HG02973 (cell line): ENCODE measurements around the gene ZMYND10.

Source experiments
- ATAC-seq: cut with Tn5 transposase; IDR thresholded peaks from one replicate; pipeline ENCODE4 v1.9.1; 2021; ENCODE audit warnings: moderate library complexity; ENCODE audit not compliant: unreplicated experiment

Gene ZMYND10

DNA sequence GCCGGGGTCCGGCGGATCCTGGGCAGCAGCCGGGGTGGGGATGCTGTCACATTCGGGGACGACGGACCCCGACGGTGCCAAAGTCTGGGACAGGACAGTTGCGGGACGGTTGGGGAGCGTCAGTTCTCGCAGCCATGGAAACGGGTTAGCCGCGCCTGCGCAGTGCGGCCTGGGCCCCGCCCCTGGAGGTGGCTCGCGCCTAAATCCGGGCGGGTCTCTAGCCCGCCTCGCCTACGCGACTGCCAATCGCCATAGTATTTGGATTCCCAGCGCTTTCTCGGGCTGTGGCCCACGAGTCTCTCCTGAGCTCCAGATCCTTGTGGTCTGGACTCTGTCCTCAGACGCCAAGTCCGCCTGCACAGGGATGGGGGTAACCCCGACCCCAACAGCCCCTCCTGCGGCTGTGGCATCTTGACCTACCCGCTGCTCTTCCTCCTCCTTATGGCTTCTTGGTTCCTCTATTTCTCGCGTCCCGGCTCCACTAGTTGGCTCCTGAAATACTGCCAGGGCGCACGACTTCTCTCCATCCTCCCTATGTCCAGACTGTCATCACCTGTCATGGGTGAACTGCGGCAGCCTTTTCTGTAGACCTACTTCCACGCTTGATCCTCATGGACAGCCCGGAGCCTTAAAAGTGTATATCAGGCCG, at the start of gene ZMYND10:
Gene ZMYND10, minus strand, starts transcription at position 147 of the 649 bp plus-strand sequence. CDS start 153 bp downstream, outside the sequence.
- ATAC-seq: no peak

DNA sequence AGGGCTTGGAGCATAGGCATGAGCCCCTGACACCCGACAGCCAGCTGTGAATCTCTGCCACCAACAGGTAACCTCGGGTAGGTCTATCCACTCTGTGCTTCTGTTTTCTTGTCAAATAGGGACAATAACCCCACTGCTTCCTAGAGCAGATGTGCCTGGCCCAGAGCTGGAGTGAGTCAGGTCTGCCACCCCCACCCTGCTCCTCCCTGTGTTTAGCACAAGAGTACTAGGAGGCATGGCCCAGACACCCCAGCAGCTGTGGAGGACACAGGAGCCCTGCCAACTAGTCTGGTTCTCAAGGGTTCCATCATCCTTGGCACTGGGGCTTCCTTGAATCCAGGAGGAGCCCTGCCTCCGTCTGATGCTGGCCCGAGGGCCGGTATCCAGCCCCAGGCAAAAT, 47.5 kb upstream of the ZMYND10 start:
- ATAC-seq: no peak

DNA sequence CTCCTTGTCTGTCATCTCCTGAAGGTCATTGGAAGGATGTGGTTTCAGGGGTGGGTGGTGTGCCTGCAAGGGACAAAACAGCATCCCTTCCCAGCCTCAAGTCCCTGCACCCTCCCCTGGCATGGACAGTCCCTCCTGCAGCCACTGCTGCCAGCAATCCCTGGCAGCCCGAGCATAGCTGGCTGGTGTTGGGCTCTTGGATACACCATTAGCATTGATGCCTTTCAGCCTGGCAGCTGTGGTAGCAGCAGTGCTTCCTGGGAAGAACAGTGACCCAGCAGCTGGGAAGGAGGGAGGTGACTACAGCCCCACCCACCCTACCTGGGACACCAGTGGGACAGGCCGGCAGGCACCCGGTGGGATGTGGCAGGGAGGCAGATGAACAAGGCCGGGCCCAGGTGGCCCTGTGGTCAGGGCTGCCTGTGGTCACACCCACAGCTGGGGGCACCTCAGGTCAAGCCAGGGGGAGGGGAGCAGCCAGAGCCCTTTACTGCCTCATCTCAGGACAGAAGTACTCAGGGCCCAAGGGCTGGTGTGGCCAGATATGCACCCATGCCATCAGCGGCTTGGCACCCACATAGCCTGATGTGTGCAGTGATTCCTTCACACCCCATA, 46.7 kb upstream of the ZMYND10 start:
- ATAC-seq: no peak

DNA sequence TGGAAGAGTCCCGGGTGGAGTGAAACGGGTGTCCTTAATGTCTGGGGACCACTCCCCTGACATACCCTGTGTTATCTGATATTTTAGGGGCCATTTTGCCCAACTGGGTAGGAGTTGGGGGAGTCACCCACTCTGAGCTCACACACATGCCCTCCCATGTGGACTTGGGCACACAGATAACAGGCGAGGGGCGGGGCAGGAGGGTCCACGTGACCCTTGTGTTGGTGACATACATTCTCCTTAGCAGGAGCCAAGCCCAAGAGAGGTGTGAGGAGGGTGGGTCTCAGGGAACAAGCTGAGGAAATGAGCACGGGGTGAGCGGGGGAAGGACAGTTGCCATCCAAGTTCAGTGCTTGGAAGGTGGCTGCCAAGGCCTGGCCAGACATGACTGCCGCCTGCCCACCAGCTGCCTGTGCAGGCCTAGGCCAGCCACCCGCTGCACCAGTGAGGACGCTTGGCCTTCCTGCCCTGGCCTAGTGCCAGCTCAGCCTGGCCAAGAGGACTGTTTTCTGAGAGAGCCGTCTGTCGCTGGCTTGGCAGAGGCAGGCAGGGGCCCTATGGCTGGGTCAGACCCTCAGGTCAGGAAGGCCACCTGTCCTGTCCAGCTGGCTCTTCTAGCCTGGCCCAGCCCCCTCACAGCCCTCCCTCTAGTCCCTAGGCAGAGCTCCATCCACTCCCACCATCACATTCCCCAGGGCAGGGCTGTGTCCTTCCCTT, 45.1 kb upstream of the ZMYND10 start:
- ATAC-seq: no peak

DNA sequence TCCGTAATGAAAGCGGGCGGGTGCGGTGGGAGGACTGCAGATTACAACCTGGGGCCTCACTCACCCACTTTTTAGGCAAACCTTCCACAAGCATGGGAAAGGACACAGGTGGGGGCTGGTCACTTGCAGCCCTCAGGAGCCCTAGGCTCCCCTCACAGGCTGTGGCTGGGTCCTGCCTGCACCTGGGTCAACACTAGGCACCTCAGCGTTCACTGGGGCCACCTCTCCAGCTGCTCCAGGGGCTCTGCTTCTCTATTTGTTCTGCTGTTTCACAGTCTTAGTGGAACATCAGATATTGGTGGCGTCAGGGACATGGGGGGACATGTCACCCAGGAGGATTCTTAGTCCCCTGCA, 43.9 kb upstream of the ZMYND10 start:
- ATAC-seq: no peak

DNA sequence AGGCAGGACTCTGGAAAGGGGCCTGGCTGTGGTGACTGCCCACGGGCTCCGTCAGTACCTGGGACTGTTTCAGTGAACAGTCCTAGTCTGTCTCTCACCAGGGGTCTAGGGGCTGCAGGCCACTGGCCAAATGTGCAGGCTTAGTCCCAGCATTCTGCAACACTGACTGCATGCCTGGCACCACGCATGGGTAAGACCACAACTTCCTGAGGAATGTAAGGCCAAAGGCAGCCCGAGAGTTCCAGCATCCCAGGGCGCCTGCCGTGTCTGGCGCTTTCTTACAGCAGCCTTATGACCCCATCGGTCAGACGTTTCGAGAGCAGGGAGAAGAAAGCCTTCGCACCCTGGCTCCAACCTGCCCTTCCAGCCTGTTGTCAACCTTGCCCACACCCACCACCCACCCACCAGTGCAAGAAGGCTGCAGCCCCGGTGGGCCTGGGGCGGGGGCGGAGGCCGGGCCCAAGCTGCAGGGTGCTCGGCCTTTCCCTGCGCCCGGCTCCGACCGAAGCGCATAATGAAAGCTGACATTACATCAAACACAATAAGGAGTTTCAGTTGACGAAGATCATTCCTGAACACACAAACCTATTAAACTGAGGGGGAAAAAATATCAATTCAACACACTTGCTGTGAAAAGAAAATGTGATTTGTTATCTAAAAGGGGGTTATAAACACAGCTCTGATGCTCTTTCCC, 43.3 kb upstream of the ZMYND10 start:
- no peak for ATAC-seq

DNA sequence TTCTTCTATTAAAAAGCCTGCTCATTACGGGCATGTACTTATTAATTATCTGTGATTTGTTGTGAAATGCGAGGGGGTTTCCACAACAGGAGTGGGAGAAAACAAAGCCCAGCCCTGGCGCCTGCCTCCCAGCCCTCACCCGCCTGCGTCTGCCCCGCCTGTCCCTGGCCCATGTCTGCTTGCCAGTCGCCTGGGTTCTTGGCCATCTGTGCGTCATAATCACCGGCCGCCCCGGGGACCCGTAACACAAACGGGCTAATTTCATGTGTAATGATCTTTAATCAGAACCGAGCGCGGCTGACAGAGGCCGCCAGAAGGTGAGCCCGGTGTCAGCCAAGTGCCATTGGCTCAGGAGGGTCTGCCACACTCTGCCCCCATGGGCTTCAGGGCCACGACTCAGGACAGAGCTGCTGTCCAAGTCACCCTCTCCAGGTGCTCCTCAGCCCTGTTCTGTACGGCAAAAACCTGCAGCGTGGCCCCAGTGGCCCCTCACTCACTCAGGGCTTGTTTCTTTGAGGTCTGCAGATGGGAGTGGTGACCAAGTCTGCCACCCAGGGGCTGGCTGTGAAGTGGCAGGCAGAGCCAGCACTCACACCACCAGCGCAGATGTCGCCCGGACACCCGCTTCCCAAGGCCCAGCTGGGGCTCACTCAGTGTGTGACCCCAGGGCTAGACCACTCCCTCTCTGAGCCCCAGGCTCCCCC, 42.6 kb upstream of the ZMYND10 start:
- ATAC-seq: no peak

DNA sequence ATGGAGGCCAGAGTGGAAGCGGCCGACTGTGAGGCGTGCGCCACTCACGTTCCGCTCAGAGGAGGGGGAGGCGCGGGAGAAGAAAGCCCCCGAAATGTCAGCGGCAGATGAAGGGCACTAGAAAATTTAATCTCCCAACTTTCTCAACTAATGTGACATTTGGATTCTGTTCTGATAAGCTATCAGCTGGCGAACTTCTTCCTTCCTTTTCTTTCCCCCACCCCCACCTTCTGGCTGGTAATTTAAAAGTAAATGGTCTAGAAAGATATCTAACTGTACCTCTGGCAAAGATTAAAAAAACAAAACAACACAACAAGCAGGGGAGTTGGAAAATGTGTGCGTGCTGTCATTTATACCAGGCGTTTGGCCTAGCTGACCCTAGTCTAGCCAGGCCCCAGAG, 40.2 kb upstream of the ZMYND10 start:
- no peak for ATAC-seq

DNA sequence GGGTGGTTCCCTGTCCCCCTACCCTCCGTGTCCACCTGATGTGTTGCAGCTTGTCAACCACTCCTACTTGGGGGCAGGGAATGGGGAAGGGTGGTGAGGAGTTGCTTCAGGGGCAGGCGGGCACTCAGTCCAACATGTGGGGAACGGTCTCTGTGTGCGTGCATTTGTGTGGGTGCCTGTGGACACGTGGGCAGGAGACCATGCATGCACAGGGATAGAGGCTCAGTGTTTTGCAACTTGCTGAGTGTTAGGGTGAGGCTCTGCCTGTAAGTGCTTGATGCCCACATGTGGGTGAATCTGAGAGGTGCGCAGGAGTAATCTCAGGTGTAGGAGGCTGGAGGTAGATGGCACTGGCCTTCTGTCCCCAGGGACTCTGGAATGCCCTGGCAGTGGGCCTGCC, 38.2 kb upstream of the ZMYND10 start:
- no peak for ATAC-seq

DNA sequence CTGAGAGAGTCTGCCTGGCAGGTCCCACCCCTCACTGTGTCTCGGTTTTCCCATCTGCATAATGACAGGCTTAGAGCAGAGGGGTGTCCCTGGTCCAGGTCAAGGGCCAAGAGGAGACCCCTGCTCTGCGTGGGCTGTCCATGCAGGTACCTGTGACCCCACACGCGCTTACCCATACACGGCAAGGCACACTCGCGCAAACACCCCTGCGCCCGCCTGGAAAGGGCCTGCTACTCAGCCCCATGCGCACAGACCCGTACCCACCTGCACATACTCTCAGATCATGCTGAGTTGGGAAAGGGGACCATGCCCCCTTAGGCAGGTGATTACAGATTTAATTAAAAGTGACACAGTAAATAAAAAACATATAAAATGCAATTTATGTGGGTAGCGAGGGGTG, 37.2 kb upstream of the ZMYND10 start:
- no peak for ATAC-seq

DNA sequence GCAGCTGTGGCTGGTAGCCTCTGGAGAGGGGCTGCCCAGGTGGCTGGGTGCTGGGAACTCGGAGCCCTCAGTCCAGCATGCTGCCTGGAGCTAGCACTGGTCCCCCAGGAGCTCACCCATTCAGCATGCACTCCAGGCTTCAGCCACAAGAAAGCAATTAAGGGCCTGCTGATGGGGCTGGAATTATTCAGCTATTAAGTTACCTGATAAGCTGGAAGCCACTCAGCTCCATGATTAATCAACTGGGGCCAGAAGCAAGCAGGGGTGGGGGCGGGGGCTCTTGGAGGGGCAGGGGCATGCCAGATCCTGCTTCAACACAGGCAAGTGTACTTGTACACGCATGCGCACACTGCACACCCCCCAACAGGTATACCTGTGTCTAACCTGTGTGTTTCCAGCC, 35.9 kb upstream of the ZMYND10 start:
- no peak for ATAC-seq

DNA sequence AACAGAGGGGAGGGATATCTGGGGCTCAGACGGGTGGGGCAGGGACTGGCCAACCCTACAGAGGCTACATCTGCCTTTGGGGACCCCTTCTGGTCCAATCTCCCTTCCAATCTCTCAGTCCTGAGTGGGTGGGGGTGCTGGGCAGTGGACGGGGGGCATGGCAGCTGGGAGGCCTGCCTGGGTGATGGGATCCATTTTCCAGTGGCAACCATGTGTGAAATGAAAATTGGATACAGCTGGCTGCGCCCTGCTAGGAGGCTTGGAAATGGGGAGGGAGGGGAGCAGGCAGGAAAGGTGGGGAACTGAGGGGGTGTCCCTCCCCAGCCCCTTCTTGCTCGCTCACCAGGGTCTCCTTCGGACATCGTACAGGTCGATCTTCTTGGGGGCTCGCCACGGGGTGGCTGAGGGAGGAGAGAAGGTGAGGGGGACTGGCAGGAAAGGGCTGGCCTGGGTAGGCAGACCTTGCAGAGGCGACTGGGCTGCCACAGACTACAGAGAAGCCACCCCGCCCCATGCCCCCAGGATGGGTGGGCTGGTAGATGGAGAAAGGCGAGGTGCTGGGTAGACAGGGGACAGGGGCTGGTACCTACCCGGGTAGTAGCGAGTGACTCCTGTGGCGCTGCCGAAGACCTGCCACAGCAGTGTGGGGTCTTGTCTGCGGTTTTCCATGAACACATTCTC, 35.0 kb upstream of the ZMYND10 start:
- ATAC-seq: no peak

DNA sequence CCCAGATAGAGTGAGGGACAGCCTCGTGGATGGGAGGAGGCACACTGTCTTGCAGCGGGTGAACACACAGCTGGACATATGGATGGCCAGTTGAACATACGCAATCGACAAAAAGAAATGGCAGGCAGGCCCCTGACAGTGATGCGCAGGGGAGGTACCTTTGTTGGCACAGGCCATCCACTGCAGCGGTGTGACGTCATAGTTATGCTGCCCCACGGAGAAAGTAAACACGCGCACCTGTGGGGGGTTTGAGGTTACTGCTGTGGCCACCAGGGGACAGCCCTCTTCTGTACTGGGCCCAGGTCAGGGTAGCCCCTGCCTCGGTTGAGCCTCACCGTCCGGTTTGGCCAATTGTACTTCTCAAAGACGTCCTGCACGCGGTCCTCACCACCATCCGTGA, 33.2 kb upstream of the ZMYND10 start:
- ATAC-seq: no peak

DNA sequence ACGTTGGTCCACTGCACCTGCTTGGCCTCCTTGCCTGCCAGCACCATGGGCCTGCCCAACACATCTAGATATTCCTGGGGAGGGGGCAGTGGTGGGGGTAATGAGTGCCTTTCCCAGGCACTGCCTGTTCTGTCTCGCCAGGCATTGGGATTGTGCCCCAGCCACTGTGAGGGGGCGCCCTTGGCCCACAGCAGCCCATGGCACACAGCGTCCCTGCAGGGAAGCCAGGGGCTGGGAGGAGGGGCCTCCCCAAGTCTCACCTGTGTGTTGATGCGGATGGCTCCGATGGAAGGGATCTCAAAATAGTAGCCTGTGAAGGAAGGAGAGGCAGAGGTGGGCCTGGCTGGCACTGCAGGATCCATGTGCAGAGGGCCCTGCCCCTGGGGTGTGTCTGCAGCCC, 32.5 kb upstream of the ZMYND10 start:
- no peak for ATAC-seq

DNA sequence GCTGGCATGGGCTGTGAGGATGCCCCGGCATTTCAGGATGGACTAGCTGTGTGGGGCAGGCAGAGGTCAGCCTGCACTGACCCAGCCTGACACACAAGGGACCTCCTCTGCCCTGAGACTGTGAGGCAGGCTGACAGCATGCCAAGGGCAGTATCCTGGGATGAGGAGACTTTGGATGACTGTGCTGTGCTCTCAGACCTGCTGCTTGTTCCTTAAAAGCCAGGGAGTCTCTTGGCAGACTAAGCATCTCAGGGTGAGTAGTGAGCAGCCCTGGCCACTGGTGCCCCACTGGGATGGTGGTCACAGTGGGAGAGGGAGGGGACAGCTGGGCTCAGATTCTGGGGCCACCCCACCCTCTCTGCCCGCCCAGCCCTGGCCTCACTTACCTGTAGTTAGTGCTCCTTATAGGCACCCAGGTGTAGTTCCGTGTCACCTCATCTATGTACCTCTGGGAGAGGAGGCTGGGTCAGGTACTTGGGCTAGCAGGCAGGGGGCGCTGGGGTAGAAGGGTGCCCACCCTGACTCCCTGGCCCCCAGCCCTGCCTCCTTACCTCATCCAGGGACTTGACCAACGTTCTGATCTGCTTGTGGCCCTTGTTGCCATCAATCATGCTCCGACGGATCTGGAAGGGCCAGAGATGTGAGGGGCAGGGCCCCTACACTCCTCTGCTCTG, 29.9 kb upstream of the ZMYND10 start:
- no peak for ATAC-seq

DNA sequence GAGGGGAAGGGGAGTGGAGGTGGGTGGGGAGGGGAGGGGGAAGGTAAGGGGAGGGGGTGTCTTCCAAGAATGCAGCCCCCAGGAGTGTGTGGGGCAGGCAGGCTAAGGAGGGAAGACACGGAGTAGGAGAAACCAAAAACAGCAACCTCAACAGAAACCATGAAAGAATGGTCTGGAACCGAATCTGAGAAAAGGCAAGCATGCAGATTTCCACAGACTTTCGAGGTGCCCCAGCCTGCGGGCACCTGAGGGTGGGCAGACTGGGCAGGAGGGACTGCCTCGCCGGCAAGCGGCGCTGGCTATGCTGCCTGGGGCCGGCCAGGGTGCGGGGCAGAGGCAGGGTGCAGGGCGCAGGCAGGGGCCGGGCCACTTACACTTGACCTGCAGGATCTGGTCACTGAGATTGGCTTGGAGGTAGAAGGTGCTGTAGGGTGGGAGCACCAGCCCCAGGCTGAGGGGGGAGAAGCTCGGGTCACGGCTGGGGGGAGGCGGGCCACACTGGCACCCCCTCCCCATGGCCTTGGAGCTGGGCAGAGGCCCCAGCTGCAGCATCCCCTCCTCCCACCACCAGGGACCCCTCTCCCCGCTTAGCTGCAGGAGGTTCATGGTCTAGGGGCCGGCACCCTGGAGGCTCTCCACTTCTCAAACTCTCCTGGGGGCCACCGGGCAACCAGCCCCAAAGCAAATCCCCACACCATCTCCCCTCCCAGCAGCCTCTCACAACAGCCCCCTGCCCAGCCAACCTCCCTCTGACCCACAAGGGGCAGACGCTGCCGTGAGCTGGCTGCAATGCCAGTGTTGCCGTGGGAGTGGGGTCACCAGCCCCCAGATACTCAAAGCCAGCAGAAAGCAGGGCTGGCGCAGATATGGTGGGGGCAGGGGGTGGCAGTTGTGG, 29.1 kb upstream of the ZMYND10 start:
- ATAC-seq: no peak

DNA sequence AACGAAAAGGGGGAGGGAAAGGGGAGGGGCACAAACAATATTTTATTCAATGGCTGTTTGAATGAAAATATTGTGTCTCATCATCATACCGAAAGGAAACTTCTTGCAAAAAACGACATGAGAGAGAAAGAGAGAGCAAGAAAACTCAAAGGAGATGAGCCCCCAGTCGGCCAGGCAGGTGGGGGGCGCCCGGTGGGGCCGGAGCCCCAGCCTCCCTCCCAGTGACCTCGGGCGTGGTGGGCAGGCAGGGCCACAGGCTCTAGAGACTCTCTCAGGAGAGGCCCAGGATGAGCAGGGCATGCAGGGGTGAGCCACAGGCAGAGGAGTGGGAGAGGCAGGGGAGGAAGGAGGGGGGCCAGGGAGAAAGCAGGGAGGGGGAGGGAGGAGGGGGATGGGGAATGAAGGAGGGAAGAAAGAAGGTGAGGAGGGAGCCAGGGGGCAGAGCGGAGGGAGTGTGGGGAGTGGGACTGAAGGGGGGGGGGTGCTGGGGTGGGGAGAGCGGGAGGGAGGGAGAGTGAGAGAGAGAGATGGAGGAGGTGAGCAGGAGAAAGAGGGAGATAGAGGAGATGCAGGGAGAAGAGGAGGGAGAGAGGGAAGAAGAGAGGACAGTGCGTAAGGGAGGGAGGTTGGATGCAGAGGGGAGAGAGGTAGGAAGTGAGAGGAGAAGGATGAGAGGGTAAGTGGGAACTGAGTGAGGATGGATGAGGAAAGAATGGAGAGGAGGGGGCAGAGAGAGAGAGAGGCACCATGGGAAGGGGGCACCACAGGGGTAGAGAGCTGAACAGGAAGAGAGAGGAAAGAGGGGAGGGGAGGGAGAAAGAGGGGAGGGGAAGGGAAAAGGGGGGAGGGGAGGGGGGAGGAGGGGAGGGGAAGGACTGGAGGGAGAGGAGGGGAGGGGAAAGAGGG, 27.9 kb upstream of the ZMYND10 start:
- no peak for ATAC-seq

DNA sequence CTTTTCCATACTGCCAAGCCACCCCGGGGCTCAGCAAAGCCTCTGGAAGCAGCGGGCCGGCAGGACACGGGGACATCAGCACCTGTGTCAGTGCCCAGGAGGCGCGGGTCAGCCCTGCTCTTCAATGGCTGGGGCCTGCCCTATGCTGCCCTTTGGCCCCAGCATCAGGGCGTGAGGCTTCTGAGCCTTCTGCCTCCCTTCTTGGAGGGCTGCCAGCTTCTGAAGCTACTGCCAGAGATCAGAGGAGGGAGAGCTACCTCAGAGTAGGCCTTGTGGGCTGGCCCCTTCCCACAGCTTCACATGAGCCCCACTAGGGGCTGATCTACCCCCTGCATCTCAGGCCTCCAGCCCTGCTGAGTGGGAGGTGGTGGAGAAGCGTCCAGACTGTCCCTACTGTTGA, 26.8 kb upstream of the ZMYND10 start:
- no peak for ATAC-seq
